SK-N-MC (cell line): ENCODE measurements around the gene IFT25.

Experiments
- DNase-seq: peaks from one replicate; pipeline ENCODE4 v3.0.0-alpha.2; 2011; ENCODE audit warnings: low read depth, low spot score
- H3K27ac ChIP-seq: fragments of 200-600 bp; sonication (generic); 2 replicates; pipeline ENCODE4 v1.5.1; 2016; ENCODE audit warnings: mixed run types
- H3K36me3 ChIP-seq: fragments of 200-600 bp; sonication (generic); 2 replicates; pipeline ENCODE4 v1.6.1; 2017; ENCODE audit warnings: antibody characterized with exemption, low read length, mixed read lengths; ENCODE audit not compliant: insufficient read depth
- H3K4me3 ChIP-seq: fragments of 200-600 bp; sonication (generic); 2 replicates; pipeline ENCODE4 v1.5.1; 2016
- H3K9ac ChIP-seq: fragments of 200-600 bp; sonication (generic); 2 replicates; pipeline ENCODE4 v1.8.0; 2017; ENCODE audit warnings: mixed run types, mixed read lengths; ENCODE audit not compliant: insufficient read length
- H3K9me3 ChIP-seq: fragments of 200-600 bp; sonication (generic); 2 replicates; pipeline ENCODE4 v1.6.1; 2017; ENCODE audit warnings: low read depth, mild to moderate bottlenecking, antibody characterized with exemption, low read length, moderate library complexity, mixed read lengths
- EZH2 ChIP-seq: fragments of 200-600 bp; sonication (generic); IDR thresholded peaks from one replicate; pipeline ENCODE4 v1.6.1; 2017; ENCODE audit warnings: antibody characterized with exemption
- FOXP2 ChIP-seq: optimal IDR thresholded peaks from 2 replicates; pipeline ENCODE3; 2011; ENCODE audit warnings: mild to moderate bottlenecking, moderate library complexity; ENCODE audit not compliant: insufficient read depth; ENCODE audit errors: extremely low read length, control extremely low read depth
- POLR2AphosphoS5 ChIP-seq: IDR thresholded peaks from 2 replicates; pipeline ENCODE4 v1.6.1; 2012; ENCODE audit warnings: mild to moderate bottlenecking, low read depth, low read length, borderline replicate concordance

IFT25 gene

GRCh38 chr1:53902235-53903138, 43.0 kb downstream of the IFT25 start:
- no peak overlapping the region for H3K4me3 ChIP-seq
- H3K36me3 ChIP-seq = no peaks in the 10 kb centered on the region
- no peak for DNase-seq
- no peaks in the 10 kb centered on the region for H3K9me3 ChIP-seq
- no peak overlapping the region for H3K9ac ChIP-seq
- TF ChIP-seq POLR2AphosphoS5 = no peak
- no peak for TF ChIP-seq FOXP2
- TF ChIP-seq EZH2 = no peak
- no peak overlapping the region for H3K27ac ChIP-seq

GRCh38 chr1:53899708-53900107, 45.8 kb downstream of the IFT25 start:
- Histone ChIP-seq H3K36me3 (no peaks in the 10 kb centered on the region), H3K9me3 (no peaks in the 10 kb centered on the region), H3K27ac (no peak overlapping the region), H3K9ac (no peak overlapping the region), H3K4me3 (no peak overlapping the region)
- DNase-seq = no peak
- TF ChIP-seq POLR2AphosphoS5 (no peak), EZH2 (no peak), FOXP2 (no peak)

- Histone ChIP-seq H3K9ac (no peak overlapping the region), H3K36me3 (no peaks in the 10 kb centered on the region)
- no peak for DNase-seq
These were observed 46.3 kb downstream of the IFT25 start for GRCh38 chr1:53899206-53899628.

GRCh38 chr1:53896635-53897229, 48.8 kb downstream of the IFT25 start:
- no peak for DNase-seq
- TF ChIP-seq EZH2 (no peak), FOXP2 (no peak), POLR2AphosphoS5 (no peak)
- Histone ChIP-seq H3K36me3 (no peaks in the 10 kb centered on the region), H3K27ac (peak overlapping the region; percentile 71), H3K9me3 (no peaks in the 10 kb centered on the region), H3K4me3 (no peak overlapping the region), H3K9ac (peak overlapping the region; percentile 11)

More at GRCh38 chr1:53899206-53899628, 46.3 kb downstream of the IFT25 start:
- Histone ChIP-seq H3K27ac (no peak overlapping the region), H3K9me3 (no peaks in the 10 kb centered on the region), H3K4me3 (no peak overlapping the region)
- TF ChIP-seq EZH2 = no peak
- no peak for TF ChIP-seq FOXP2
- TF ChIP-seq POLR2AphosphoS5 = no peak

- DNase-seq = no peak
- TF ChIP-seq FOXP2 (no peak), POLR2AphosphoS5 (no peak), EZH2 (no peak)
- H3K9ac ChIP-seq = no peak overlapping the region
- no peaks in the 10 kb centered on the region for H3K9me3 ChIP-seq
- H3K4me3 ChIP-seq = no peak overlapping the region
- H3K27ac ChIP-seq = no peak overlapping the region
- no peaks in the 10 kb centered on the region for H3K36me3 ChIP-seq
These were observed 50.1 kb downstream of the IFT25 start for GRCh38 chr1:53895421-53895820.

- Histone ChIP-seq H3K27ac (no peak overlapping the region), H3K36me3 (no peaks in the 10 kb centered on the region), H3K9me3 (no peaks in the 10 kb centered on the region), H3K4me3 (no peak overlapping the region), H3K9ac (no peak overlapping the region)
- DNase-seq = no peak
- no peak for TF ChIP-seq EZH2
- TF ChIP-seq FOXP2 = no peak
- no peak for TF ChIP-seq POLR2AphosphoS5
These were observed 50.9 kb downstream of the IFT25 start for GRCh38 chr1:53894644-53895043.

- no peak within 1 kb of the TSS for H3K27ac ChIP-seq
- no peak within 1 kb of the TSS for H3K4me3 ChIP-seq
- no peaks in the 10 kb centered on the region for H3K36me3 ChIP-seq
- TF ChIP-seq POLR2AphosphoS5 (no peak), EZH2 (no peak), FOXP2 (no peak)
- no peak within 1 kb of the TSS for H3K9ac ChIP-seq
- no peaks in the 10 kb centered on the region for H3K9me3 ChIP-seq
- no peak for DNase-seq
These were observed 51.4 kb downstream of the IFT25 start, which contains the start of gene DIO1 for GRCh38 chr1:53893999-53894636. Gene DIO1, plus strand, starts transcription at chr1:53894187. Its CDS starts 24 bp downstream, at chr1:53894211.

- Histone ChIP-seq H3K9ac (no peak overlapping the region), H3K36me3 (no peaks in the 10 kb centered on the region), H3K4me3 (no peak overlapping the region), H3K9me3 (no peaks in the 10 kb centered on the region), H3K27ac (no peak overlapping the region)
- DNase-seq = no peak
- TF ChIP-seq POLR2AphosphoS5 (no peak), EZH2 (no peak), FOXP2 (no peak)
These were observed 52.6 kb downstream of the IFT25 start for GRCh38 chr1:53892911-53893310.
